H1 (cell line): ENCODE data around the gene RAVER2. TPM values are rescaled to one million over a fixed set of nuclear protein-coding genes. Genes with fewer than 3 reads are reported as not detected.

ENCODE experiments used
- CTCF ChIA-PET: fragments of 300-600 bp; sonication (Branson Sonifier 250); formaldehyde crosslinking; loops from one replicate; lab custom pipeline; 2021; ENCODE audit not compliant: partially characterized antibody; lab: Charles Lee
- POLR2A ChIA-PET: fragments of 300-600 bp; sonication (Branson Sonifier 250); formaldehyde crosslinking; loops from one replicate; lab custom pipeline; 2021; ENCODE audit warnings: inconsistent platforms; ENCODE audit not compliant: partially characterized antibody; lab: Charles Lee
- DNase-seq, 2 experiments: peaks; one replicate each; pipeline versions ENCODE4 v3.0.0 to v3.0.0-alpha.2; 2010 to 2022; ENCODE audit warnings: low spot score in 2 of 2, low read depth in 1 of 2, mixed read lengths in 1 of 2
- FAIRE-seq: peaks from 2 replicates; lab custom pipeline; 2011; peaks lifted over from hg19 to GRCh38; lab: Jason Lieb, UNC
- H2AFZ ChIP-seq: 2 replicates; pipeline ENCODE4 v1.8.1; 2012; ENCODE audit warnings: low read length, inconsistent platforms
- H2AK5ac ChIP-seq: 2 replicates; pipeline ENCODE4 v1.6.1; 2013; ENCODE audit warnings: low read depth, low read length
- H2BK120ac ChIP-seq: replicated peaks from 2 replicates; pipeline ENCODE3; 2013; ENCODE audit warnings: low read depth, low read length, inconsistent platforms
- H2BK12ac ChIP-seq: 2 replicates; pipeline ENCODE4 v1.6.1; 2013; ENCODE audit warnings: low read depth, low read length
- H2BK15ac ChIP-seq: 2 replicates; pipeline ENCODE4 v1.6.1; 2013; ENCODE audit warnings: low read length
- H2BK20ac ChIP-seq: 2 replicates; pipeline ENCODE4 v1.6.1; 2013; ENCODE audit warnings: low read length
- H2BK5ac ChIP-seq: 2 replicates; pipeline ENCODE4 v1.6.1; 2013; ENCODE audit warnings: low read depth, low read length
- H3K14ac ChIP-seq: 2 replicates; pipeline ENCODE4 v1.6.1; 2013; ENCODE audit warnings: inconsistent platforms; ENCODE audit not compliant: insufficient read length
- H3K18ac ChIP-seq: 2 replicates; pipeline ENCODE4 v1.6.1; 2013; ENCODE audit warnings: low read length; ENCODE audit errors: extremely low read depth
- H3K23ac ChIP-seq: 2 replicates; pipeline ENCODE4 v1.6.1; 2013; ENCODE audit warnings: inconsistent platforms; ENCODE audit not compliant: insufficient read length
- H3K23me2 ChIP-seq: 2 replicates; pipeline ENCODE4 v1.6.1; 2013; ENCODE audit warnings: low read depth, low read length
- H3K27ac ChIP-seq: 2 replicates; pipeline ENCODE4 v1.6.1; 2011; ENCODE audit warnings: low read depth, low read length, inconsistent platforms
- H3K27me3 ChIP-seq, 4 experiments: replicated peaks in 1 of 4; 1 replicate in 1 of 4; 2 replicates in 3 of 4; pipeline versions ENCODE4 v1.6.1 to v1.8.1; 2011 to 2013; ENCODE audit warnings: low read length in 3 of 4, mild to moderate bottlenecking in 3 of 4, inconsistent platforms in 2 of 4, mixed read lengths in 2 of 4, moderate library complexity in 1 of 4; ENCODE audit not compliant: control insufficient read depth in 3 of 4, insufficient read depth in 3 of 4; ENCODE audit errors: extremely low read depth in 1 of 4
- H3K36me3 ChIP-seq, 4 experiments: 2 replicates each; pipeline versions ENCODE4 v1.6.1 to v1.8.1; 2011 to 2013; ENCODE audit warnings: mild to moderate bottlenecking in 4 of 4, low read length in 3 of 4, moderate library complexity in 2 of 4, control low read depth in 1 of 4, inconsistent platforms in 1 of 4; ENCODE audit not compliant: insufficient read depth in 4 of 4, control insufficient read depth in 2 of 4
- H3K4ac ChIP-seq: replicated peaks from 2 replicates; pipeline ENCODE3; 2013; ENCODE audit warnings: low read length, low read depth, mixed read lengths, inconsistent platforms; ENCODE audit not compliant: insufficient read length
- H3K4me1 ChIP-seq, 4 experiments: replicated peaks in 1 of 4; 1 replicate in 1 of 4; 2 replicates in 3 of 4; pipeline versions ENCODE4 v1.6.1 to v1.8.1; 2011 to 2013; ENCODE audit warnings: low read length in 3 of 4, inconsistent platforms in 2 of 4, mixed read lengths in 1 of 4; ENCODE audit not compliant: insufficient read depth in 4 of 4, control insufficient read depth in 3 of 4
- H3K4me2 ChIP-seq, 2 experiments: 2 replicates each; pipeline versions ENCODE4 v1.6.1 to v1.8.1; 2011 to 2013; ENCODE audit warnings: low read depth in 2 of 2, low read length in 2 of 2, control low read depth in 1 of 2, inconsistent platforms in 1 of 2, mild to moderate bottlenecking in 1 of 2; ENCODE audit not compliant: insufficient read depth in 1 of 2
- H3K4me3 ChIP-seq, 4 experiments: fragments of 200-600, 300-600 bp in 1 of 4; sonication (generic), shearing (Covaris generic), sonication (Bioruptor Twin) in 1 of 4; 2 replicates each; pipeline versions ENCODE4 v1.5.1 to v1.8.1; 2011 to 2016; ENCODE audit warnings: low read length in 4 of 4, low read depth in 3 of 4, control low read depth in 2 of 4, inconsistent platforms in 2 of 4, mild to moderate bottlenecking in 2 of 4, mixed read lengths in 1 of 4, moderate library complexity in 1 of 4; ENCODE audit not compliant: insufficient read depth in 2 of 4; ENCODE audit errors: extremely low read depth in 1 of 4
- H3K56ac ChIP-seq: replicated peaks from 2 replicates; pipeline ENCODE3; 2013; ENCODE audit warnings: low read depth, mild to moderate bottlenecking, mixed read lengths, low read length, inconsistent platforms; ENCODE audit not compliant: insufficient read length
- H3K79me1 ChIP-seq: 2 replicates; pipeline ENCODE4 v1.6.1; 2013; ENCODE audit warnings: low read depth, low read length, control low read depth
- H3K79me2 ChIP-seq, 2 experiments: 2 replicates each; pipeline versions ENCODE4 v1.6.1 to v1.8.1; 2012 to 2013; ENCODE audit warnings: low read length in 2 of 2, mild to moderate bottlenecking in 2 of 2, inconsistent platforms in 1 of 2; ENCODE audit not compliant: insufficient read depth in 2 of 2, control insufficient read depth in 1 of 2
- H3K9ac ChIP-seq, 4 experiments: replicated peaks in 1 of 4; 1 replicate in 1 of 4; 2 replicates in 3 of 4; pipeline versions ENCODE4 v1.6.1 to v1.8.1; 2011 to 2013; ENCODE audit warnings: low read depth in 3 of 4, low read length in 3 of 4, control low read depth in 2 of 4, mild to moderate bottlenecking in 2 of 4, moderate library complexity in 2 of 4, inconsistent platforms in 1 of 4; ENCODE audit errors: extremely low read depth in 1 of 4
- H3K9me3 ChIP-seq, 2 experiments: 2 replicates each; pipeline versions ENCODE4 v1.6.1 to v1.8.1; 2012 to 2013; ENCODE audit warnings: mild to moderate bottlenecking in 2 of 2, moderate library complexity in 2 of 2, control low read depth in 1 of 2, inconsistent platforms in 1 of 2, low read depth in 1 of 2, low read length in 1 of 2, mixed read lengths in 1 of 2; ENCODE audit not compliant: insufficient read depth in 2 of 2
- H4K20me1 ChIP-seq, 2 experiments: replicated peaks in 1 of 2; 2 replicates each; pipeline versions ENCODE3 to v1.8.1; 2011 to 2013; ENCODE audit warnings: inconsistent platforms in 2 of 2, low read length in 2 of 2, mild to moderate bottlenecking in 1 of 2; ENCODE audit not compliant: insufficient read depth in 2 of 2, control insufficient read depth in 1 of 2
- H4K5ac ChIP-seq: 2 replicates; pipeline ENCODE4 v1.6.1; 2013; ENCODE audit warnings: low read length, low read depth, mixed read lengths, inconsistent platforms; ENCODE audit not compliant: insufficient read length
- H4K8ac ChIP-seq: 2 replicates; pipeline ENCODE4 v1.8.0; 2013; ENCODE audit warnings: mild to moderate bottlenecking, moderate library complexity, low read length, inconsistent platforms; ENCODE audit not compliant: insufficient read depth; ENCODE audit errors: extremely low read depth
- H4K91ac ChIP-seq: replicated peaks from 2 replicates; pipeline ENCODE3; 2013; ENCODE audit warnings: low read length, mixed read lengths, inconsistent platforms; ENCODE audit not compliant: insufficient read length
- EGR1 ChIP-seq: IDR thresholded peaks from 2 replicates; pipeline ENCODE4 v1.6.1; 2011; ENCODE audit warnings: low read depth, low read length, borderline replicate concordance
- GTF2F1 ChIP-seq: IDR thresholded peaks from 2 replicates; pipeline ENCODE4 v1.6.1; 2012; ENCODE audit warnings: low read depth, low read length, improper control_type of control experiment, borderline replicate concordance
- SAP30 ChIP-seq: fragments of 300-600 bp; sonication (generic); IDR thresholded peaks from 2 replicates; pipeline ENCODE4 v1.7.1; 2012; ENCODE audit warnings: low read length, moderate library complexity, mild to moderate bottlenecking, inconsistent platforms; ENCODE audit not compliant: insufficient read depth, insufficient replicate concordance
- WGBS, 2 experiments: shearing (Covaris generic) in 1 of 2; methylation state at CpG; one replicate each; pipeline versions ENCODE4 v1.1.6 to v1.1.7; 2013 to 2015; ENCODE audit warnings: low lambda C conversion rate in 2 of 2, mixed read lengths in 2 of 2, inconsistent platforms in 1 of 2, low coverage in 1 of 2, missing lambda C conversion rate in 1 of 2; ENCODE audit not compliant: insufficient replicate concordance in 2 of 2, insufficient coverage in 1 of 2, insufficient read length in 1 of 2; ENCODE audit errors: extremely low coverage in 1 of 2, missing lambda C conversion rate in 1 of 2; 5-methylcytosine and 5-hydroxymethylcytosine counted together
- polyA plus RNA-seq, 7 experiments: library from polyadenylated mRNA; depleted of rRNA in 3 of 7; stranded (reverse) in 5 of 7; unstranded in 2 of 7; fragments of >200 nt in 5 of 7; fragments of 200-250 nt in 2 of 7; gene quantifications; 1 replicate in 5 of 7; 2 replicates in 1 of 7; 4 replicates in 1 of 7; pipeline versions ENCODE4 v1.2.1 to v1.2.3, GENCODE V29; 2011 to 2013; ENCODE audit warnings: missing spikeins in 2 of 7, mixed read lengths in 2 of 7
- total RNA-seq: library from RNA; stranded (reverse); fragmentation: NEBNext Ultra II Directional; extraction: Animal tissue kit (Norgen Biotek cat#: 25700); gene quantifications from 2 replicates; pipeline ENCODE4 v1.2.1, GENCODE V29; 2021

The RAVER2 gene
- total and polyA plus RNA-seq, 2 of the 8 experiments (the other 6 are each of a cell fraction or from before 2014, with no cell fraction given): 10.5 to 19.5 TPM

GRCh38 chr1:64715186-64715585, 29.7 kb upstream of the RAVER2 start:
- H4K91ac ChIP-seq: no peak overlapping the region
- H3K79me1 ChIP-seq: no peaks in the 10 kb centered on the region
- H2BK20ac ChIP-seq: no peak overlapping the region
- no peak overlapping the region for H3K18ac ChIP-seq
- H4K5ac ChIP-seq: no peak overlapping the region
- H3K9ac ChIP-seq: no peak overlapping the region
- no peak for TF ChIP-seq EGR1
- TF ChIP-seq SAP30: no peak
- TF ChIP-seq GTF2F1: no peak
- peaks cover 0 to 3% of the 10 kb centered on the region in 2 experiments; a peak in 1 of 4 replicates for H3K9me3 ChIP-seq
- no peak overlapping the region for H3K14ac ChIP-seq
- H2BK12ac ChIP-seq: no peak overlapping the region
- FAIRE-seq (no peak), DNase-seq (no peak)
- H2AK5ac ChIP-seq: no peak overlapping the region
- no peaks in the 10 kb centered on the region for H3K23me2 ChIP-seq
- no peaks in the 10 kb centered on the region for H4K20me1 ChIP-seq
- no peak overlapping the region for H3K27ac ChIP-seq
- H3K4me3 ChIP-seq: no peak overlapping the region
- no peak overlapping the region for H3K4me2 ChIP-seq
- ChIA-PET POLR2A (interaction anchor here (1.3 kb wide), 1 partner anchor 29 kb away, joined by 3 read pairs; no protein-coding TSS in a partner anchor), CTCF (interaction anchor here (1.1 kb wide), 1 partner anchor 446 kb away, joined by 3 read pairs; no protein-coding TSS in a partner anchor)
- H2AFZ ChIP-seq: no peak overlapping the region
- H3K4me1 ChIP-seq: peaks cover 0 to 5% (median 0%) of the 10 kb centered on the region in 4 experiments; a peak in 2 of 7 replicates
- H3K23ac ChIP-seq: no peak overlapping the region
- H3K79me2 ChIP-seq: no peaks in the 10 kb centered on the region
- H4K8ac ChIP-seq: no peak overlapping the region
- WGBS, 2 experiments: 88% methylated on average over 2 of the region's 2 CpGs; no CpG with 5 or more reads in 1 of the 2 experiments
- H3K36me3 ChIP-seq: no peaks in the 10 kb centered on the region
- H3K27me3 ChIP-seq: no peaks in the 10 kb centered on the region
- no peak overlapping the region for H2BK15ac ChIP-seq
- H3K4ac ChIP-seq: no peak overlapping the region
- H2BK5ac ChIP-seq: no peak overlapping the region
- no peak overlapping the region for H3K56ac ChIP-seq
- no peak overlapping the region for H2BK120ac ChIP-seq
